ENCODE measurements around the gene CACNG7. TPM values are rescaled to one million over a fixed set of nuclear protein-coding genes. Genes with fewer than 3 reads are reported as not detected.

CACNG7 gene
- total RNA-seq, 1 experiment from 2014 or later = 22.7 TPM

GRCh38 chr19:53878776-53879139, 30.3 kb upstream of the CACNG7 start:
- H3K27me3 ChIP-seq (ENCODE audit: insufficient read depth, low read length) = no peaks in the 10 kb centered on the region
- no peak overlapping the region for H2BK12ac ChIP-seq (ENCODE audit: insufficient read length, low read depth, low read length)
- H3K27ac Mint-ChIP-seq = peak overlapping the region; percentile 41 to 95 (median 46); a peak in 5 of 7 replicates
- peaks cover 10 to 25% (median 19%) of the 10 kb centered on the region in 3 experiments; a peak in 6 of 7 replicates for H3K36me3 Mint-ChIP-seq (ENCODE audit: insufficient read depth in 1 of 3, low read depth in 3 of 3)
- H3K23me2 ChIP-seq (ENCODE audit: insufficient read length, low read depth, low read length, poor library complexity, severe bottlenecking) = peaks cover 37% of the 10 kb centered on the region
- no peaks in the 10 kb centered on the region for H3K79me2 ChIP-seq (ENCODE audit: insufficient read depth, low read length)
- H3K4me3 Mint-ChIP-seq = no peak overlapping the region; a peak in 1 of 5 replicates
- H4K20me1 ChIP-seq (ENCODE audit: control insufficient read depth, insufficient read depth, insufficient read length) = no peaks in the 10 kb centered on the region
- no peak for TF ChIP-seq CTCF (conservative IDR thresholded peaks at IDR 0.05)
- H3K4ac ChIP-seq (ENCODE audit: low read depth, low read length) = no peak overlapping the region
- H3K27ac ChIP-seq (ENCODE audit: insufficient read length, low read depth, low read length) = no peak overlapping the region
- H3K4me1 ChIP-seq (ENCODE audit: insufficient read depth, low read length) = no peaks in the 10 kb centered on the region; the same call in 1 of the 2 replicates
- no peak overlapping the region for H3T11ph ChIP-seq (ENCODE audit: low read length)
- H3K9me3 Mint-ChIP-seq = no peaks in the 10 kb centered on the region
- no peak overlapping the region; the same call in 1 of the 2 replicates for H3K14ac ChIP-seq (ENCODE audit: insufficient read depth, low read length)
- peaks cover 9% of the 10 kb centered on the region for H3K27me3 Mint-ChIP-seq (ENCODE audit: low read depth)
- no peak overlapping the region for H2AFZ ChIP-seq (ENCODE audit: low read length)
- H4K91ac ChIP-seq (ENCODE audit: insufficient read length, low read depth, low read length) = no peak overlapping the region
- no peak overlapping the region for H3K23ac ChIP-seq (ENCODE audit: insufficient read length, low read depth, low read length)
- H3K9ac ChIP-seq (ENCODE audit: extremely low read depth, insufficient read length, low read length) = peak overlapping the region; percentile 78
- H2BK120ac ChIP-seq (ENCODE audit: low read depth, low read length, poor library complexity, severe bottlenecking) = no peak overlapping the region
- peak overlapping the region; percentile 51 for H3K18ac ChIP-seq (ENCODE audit: insufficient read length, low read depth, low read length)
- H2BK15ac ChIP-seq (ENCODE audit: low read depth, low read length) = no peak overlapping the region
- no peaks in the 10 kb centered on the region for H3K79me1 ChIP-seq (ENCODE audit: insufficient read depth, low read depth, low read length, poor library complexity, severe bottlenecking)
- H3K56ac ChIP-seq (ENCODE audit: insufficient read length, low read depth, low read length) = no peak overlapping the region
- no peaks in the 10 kb centered on the region for H3K9me3 ChIP-seq (ENCODE audit: control insufficient read depth, low read depth, low read length)
- no peak for DNase-seq
- H2BK5ac ChIP-seq (ENCODE audit: insufficient read length, low read length) = no peak overlapping the region
- peak overlapping the region; percentile 90 for H3K4me2 ChIP-seq (ENCODE audit: insufficient read depth, insufficient read length, low read length)
- H3K4me1 Mint-ChIP-seq = peaks cover 21 to 30% of the 10 kb centered on the region in 2 experiments
- no peak overlapping the region for H4K8ac ChIP-seq (replicated peaks; ENCODE audit: insufficient read length, low read depth, low read length)
- no peak overlapping the region for H2BK20ac ChIP-seq (ENCODE audit: low read depth, low read length, poor library complexity, severe bottlenecking)
- H4K5ac ChIP-seq (ENCODE audit: insufficient read length, low read depth, low read length) = no peak overlapping the region
- no peak overlapping the region for H2AK5ac ChIP-seq (ENCODE audit: insufficient read length, low read length)
- no CpG with 5 or more reads among the region's 12 CpGs for WGBS (ENCODE audit: extremely low coverage, insufficient read length, low lambda C conversion rate)
